NCI-H1048 (cell line): ENCODE data around the gene SERF1B.
"Not testable (repeated sequence)": the region's sequence is repeated elsewhere in the genome, so short reads cannot be mapped to it uniquely, and the experiment has no call there.

Experiments used
- DNase-seq: peaks from one replicate; lab custom pipeline; 2025; lab: John Stamatoyannopoulos, UW

SERF1B gene

DNA sequence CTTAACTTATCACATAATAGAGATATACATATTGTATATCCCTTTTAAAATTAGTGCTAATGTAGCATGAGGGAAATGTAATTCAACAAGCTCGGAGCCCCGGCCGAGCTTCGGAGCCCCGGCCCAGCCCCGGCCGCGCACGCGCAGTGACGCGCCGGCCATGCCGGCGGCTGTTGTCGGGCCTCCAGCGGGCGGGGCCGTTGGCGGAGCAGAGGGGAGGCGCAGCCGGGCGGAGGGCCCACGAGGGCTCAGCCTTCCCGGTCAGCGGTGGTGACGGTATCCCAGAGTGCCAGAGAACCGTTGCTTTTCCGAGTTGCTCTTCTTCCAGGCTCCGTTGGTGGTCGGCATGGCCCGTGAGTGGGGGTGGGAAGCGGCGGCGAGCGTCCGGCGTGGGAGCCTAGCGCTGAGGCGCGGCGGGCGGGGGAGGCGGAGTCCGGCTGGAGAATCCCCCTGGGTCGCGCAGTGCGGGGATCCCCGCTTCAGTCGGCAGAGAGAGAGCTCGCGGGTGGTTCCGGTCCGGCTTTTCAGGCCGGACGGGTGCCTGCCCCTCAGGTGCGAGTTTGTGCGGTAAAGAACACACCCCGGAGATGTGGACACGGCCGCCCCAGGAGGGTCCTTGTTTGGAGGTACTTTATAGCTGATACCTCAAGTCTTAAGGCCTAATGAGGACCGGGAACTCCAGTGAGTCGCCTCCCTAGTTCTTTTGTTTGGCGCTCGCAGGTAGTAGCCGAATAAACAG is at the start of gene SERF1B:
SERF1B (plus strand) TSS at position 146 of the 739 bp plus-strand sequence; CDS start at position 347, 201 bp downstream.
- not testable (repeated sequence) for DNase-seq

DNA sequence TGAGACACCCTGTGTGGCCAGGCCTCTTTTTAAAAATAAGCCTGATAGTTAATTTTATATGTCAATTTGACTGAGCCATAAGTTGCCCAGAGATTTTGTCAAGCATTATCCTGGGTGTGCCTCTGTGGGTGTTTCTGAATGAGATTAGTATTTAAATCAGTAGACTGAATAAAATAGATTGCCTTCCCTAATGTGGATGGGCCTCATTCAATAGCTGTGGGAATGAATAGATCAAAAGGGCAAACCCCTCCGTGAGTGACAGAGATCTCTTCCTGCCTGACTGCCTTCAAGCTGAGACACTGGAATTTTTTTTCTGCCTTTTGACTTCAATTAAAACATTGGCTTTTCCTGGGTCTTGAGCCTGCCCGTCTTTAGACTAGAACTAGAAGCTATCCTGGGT is 33.3 kb upstream of the SERF1B start:
- not testable (repeated sequence) for DNase-seq

DNA sequence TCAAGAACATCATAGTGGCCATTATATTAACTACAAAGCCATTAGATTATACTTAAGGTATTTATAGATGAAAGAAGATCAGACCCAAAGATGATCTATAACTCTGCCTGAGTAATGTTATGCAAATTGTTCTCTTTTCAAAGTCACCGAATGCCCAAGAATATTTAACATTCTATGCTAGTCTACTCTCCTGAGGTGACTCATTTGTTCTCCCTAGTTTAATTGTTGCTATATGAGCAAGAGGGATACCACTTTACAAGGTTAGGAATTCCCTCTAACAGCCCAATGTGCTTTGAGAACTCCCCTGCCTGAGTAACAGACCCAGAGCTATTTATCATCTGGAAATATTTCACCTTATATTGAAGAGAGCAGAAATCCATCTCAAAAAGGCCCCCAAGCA is 29.5 kb upstream of the SERF1B start:
- not testable (repeated sequence) for DNase-seq

DNA sequence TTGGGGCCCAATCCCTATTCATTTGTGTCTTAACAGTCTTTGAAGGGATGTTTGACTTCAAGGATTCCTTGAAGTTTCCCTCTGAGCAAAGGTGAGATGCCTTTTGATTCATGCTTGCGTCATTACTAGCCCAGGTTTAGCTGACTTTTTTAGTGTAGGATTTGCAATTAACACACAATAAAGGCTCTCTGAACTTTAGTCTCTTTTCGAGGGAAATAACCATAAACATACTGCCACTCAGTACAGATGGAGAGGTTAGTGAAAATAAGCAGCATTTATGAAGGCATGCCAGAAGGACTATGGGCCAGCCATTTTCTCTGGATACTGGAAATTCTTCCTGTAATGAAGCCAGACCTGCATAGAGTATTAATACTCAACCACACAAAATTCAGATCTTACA is 4.4 kb upstream of the SERF1B start:
- not testable (repeated sequence) for DNase-seq

DNA sequence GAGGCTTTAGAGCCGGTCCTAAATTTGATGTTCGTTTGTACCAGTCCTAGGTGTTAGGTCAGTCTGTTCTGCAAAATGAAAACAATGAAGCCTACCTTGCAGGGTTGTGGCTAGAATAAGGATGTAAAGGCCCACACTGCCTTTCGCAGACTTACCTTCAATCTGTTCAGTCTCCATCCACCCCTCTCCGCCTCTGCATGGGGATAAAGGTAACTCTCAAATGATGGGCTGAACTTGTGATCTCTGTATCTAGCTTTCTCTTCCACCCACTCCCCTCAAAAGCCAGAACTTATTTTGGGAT is 744 bp downstream of the SERF1B start:
- not testable (repeated sequence) for DNase-seq

DNA sequence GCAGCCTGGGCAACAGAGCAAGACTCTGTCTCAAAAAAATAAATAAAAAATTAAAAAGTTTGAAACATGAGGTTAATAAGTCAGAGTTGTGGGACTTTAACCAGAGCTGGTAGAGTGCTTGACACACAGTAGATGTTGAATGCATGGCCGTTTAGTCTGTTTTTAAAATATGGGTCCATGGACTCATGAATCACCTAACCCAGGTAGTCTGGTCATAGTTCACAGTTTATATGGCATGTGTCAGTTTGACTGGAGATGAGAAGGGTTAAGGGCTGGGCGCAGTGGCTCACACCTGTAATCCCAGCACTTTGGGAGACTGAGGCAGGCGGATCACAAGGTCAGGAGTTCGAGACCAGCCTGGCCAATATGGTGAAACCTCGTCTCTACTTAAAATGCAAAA is 6.2 kb downstream of the SERF1B start:
- DNase-seq: not testable (repeated sequence)

DNA sequence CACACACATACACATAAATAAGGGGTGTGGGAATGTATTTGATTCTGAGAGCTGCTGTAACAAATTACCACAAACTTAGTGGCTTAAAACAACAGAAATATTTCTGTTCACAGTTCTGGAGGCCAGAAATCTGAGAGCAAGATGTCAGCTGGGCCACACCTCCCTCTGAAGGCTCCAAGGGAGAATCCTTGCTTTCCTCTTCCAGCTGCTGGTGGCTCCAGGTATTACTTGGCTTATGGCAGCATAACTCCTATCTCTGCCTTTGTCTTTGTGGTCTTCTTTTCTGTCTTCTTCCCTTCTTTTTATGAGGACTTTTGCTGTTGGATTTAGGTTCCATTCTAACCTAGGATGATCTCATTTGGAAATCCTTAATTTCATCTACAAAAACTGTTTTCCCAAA is 16.4 kb downstream of the SERF1B start:
- not testable (repeated sequence) for DNase-seq

DNA sequence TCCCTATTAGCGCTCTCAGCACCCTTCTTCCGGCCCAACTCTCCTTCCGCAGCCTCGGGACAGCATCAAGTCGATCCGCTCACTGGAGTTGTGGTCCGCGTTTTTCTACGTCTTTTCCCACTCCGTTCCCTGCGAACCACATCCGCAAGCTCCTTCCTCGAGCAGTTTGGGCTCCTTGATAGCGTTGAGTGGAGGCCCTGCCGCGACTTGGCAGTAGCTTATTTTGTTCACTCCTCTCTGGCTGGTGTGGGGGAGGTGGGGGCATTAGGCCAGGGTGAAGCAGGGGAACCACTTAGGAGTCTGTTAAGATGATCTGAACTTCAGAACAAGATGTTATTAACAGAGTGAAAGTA is 24.7 kb downstream of the SERF1B start:
- DNase-seq: not testable (repeated sequence)

DNA sequence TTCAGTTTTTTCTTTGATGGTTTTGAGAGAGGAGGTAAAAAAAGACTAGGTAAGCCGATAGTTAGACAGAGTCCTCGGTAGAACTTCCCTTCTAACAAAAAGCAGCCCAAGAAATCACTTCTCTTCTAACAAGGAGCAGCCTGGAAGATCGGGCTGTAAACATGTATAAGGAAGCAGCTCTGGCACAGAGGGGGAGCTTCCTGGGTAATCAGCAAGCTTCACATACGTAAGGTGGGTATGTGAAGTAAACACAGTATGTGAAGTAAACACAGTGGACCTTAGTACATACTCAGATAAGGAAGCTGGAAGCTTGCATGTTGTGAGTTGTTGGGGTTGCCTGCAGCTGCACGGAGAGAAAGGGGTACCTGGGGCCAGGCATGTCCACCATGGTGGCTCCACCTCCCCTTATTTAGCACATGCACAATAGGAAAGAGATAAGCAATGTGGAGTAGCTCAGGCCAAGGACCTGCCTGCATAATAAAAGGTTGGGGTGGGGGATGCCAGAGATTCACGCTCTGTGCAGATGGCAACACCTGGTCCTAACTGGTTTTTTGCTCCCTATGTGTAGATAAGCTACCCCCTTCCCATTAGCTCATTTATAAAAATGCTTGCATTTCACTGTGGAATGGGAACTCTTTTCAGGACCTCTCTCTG is 31.4 kb downstream of the SERF1B start:
- not testable (repeated sequence) for DNase-seq

DNA sequence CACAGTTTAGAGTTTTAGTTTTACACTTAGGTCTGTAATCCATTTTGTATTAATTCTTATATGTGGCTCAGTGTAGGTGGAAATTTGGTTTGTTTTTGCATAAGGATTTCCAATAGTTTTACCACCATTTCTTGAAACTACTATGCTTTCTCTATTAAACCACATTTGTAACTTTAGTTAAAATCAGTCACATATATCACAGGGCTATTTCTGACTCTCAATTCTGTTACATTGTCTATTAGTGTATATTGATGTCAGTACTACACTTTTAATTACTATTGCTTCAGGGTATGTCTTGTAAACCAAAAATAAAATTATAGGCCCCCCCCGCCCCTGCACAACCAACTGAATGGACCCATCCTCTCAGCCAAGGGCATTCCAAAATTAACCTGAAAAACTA is 32.1 kb downstream of the SERF1B start:
- DNase-seq: not testable (repeated sequence)

DNA sequence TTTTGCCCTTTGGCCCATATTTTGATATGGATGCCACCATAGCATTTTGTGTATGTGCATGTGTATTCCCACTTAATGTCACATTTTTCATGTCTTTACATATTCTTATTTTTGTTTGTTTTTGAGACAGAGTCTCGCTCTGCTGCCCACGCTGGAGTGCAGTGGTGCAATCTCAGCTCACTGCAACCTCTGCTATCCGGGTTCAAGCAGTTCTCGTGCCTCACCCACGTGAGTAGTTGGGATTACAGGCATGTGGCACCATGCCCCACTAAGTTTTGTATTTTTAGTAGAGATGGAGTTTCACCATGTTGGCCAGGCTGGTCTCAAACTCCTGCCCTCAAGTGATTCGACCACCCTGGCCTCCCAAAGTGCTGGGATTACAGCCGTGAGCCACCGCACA is 52.6 kb downstream of the SERF1B start:
- DNase-seq: not testable (repeated sequence)

DNA sequence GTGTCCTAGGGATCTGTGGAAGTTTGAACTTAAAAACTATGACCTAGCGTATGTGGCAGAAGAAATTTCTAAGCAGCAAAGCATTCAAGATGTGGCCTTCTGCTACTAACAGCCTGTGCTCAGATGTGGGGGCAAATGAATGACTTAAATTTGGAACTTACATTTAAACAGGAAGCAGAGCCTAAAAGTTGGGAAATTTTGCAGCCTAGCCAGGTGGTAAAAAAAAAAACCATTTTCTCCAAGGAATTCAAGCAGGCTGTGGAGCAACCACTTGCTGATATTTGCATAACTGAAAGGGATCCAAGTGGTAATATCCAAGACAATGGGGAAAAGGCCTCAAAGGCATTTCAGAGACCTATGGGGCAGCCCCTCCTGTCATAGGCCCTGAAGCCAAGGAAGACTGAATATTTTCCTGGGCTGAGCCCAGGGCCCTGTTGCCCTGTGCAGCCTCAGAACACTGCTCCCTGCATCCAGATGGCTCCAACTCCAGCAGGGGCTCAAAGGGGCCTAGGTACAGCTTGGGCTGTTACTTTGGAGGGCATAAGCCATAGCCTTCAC is 63.9 kb downstream of the SERF1B start:
- not testable (repeated sequence) for DNase-seq

DNA sequence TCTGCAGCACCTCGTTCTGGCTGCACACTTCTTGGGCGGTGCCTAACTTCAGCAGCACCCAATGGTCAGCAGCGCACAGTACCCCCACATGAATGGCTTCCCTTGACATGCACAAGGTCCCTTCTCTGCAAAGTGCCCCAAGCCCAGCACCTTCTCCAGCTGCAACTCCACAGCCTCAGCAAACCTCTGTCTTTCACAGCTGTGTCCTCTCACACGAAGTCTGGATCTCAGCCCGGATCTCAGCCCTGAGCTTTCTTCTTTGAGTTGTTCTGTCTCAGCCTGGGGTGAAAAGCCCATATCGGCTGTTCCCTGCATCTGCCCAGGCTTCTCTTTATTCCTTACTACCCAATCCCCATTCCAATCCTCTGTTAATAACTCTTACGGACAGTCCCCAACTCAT is 66.7 kb downstream of the SERF1B start:
- DNase-seq: not testable (repeated sequence)
